ENCODE measurements around the gene PAK5. TPM values are rescaled to one million over a fixed set of nuclear protein-coding genes. Genes with fewer than 3 reads are reported as not detected.
A peak's percentile ranks its signal among the peaks of the same experiment; 100 is the strongest.

Gene PAK5
- total RNA-seq, 4 donors from 2014 or later, result 0.05 to 6.6 (median 0.54) TPM; not detected in 1

GRCh38 chr20:9515741-9516233 lies 323.1 kb downstream of the PAK5 start:
- no peaks in the 10 kb centered on the region for H3K9me3 ChIP-seq
- H3K27ac ChIP-seq, result no peak overlapping the region
- TF ChIP-seq POLR2A (IDR thresholded peaks at IDR 0.05) (no peak), POLR2AphosphoS5 (IDR thresholded peaks at IDR 0.05) (no peak), CTCF (IDR thresholded peaks at IDR 0.05) (no peak), EP300 (IDR thresholded peaks at IDR 0.05) (no peak)
- H3K4me1 ChIP-seq, result peaks cover 0 to 26% (median 12%) of the 10 kb centered on the region in 3 donors
- no peak for ATAC-seq
- H3K36me3 ChIP-seq, result no peaks in the 10 kb centered on the region
- H3K27me3 ChIP-seq, result peaks cover 71% of the 10 kb centered on the region
- WGBS, 2 donors (ENCODE audit: low coverage in 1 of 2), result 0% methylated on average over 1 of the region's 38 CpGs; no CpG with 5 or more reads in 1 of the 2 donors
- peak overlapping the region in 1 of 2 donors; percentile 35 for H3K4me3 ChIP-seq

- Histone ChIP-seq H3K36me3 (no peaks in the 10 kb centered on the region), H3K27me3 (peaks cover 72% of the 10 kb centered on the region), H3K9me3 (no peaks in the 10 kb centered on the region), H3K4me1 (peaks cover 0 to 26% (median 12%) of the 10 kb centered on the region in 3 donors), H3K27ac (no peak overlapping the region), H3K4me3 (peak overlapping the region in 1 of 2 donors; percentile 35)
- no peak for TF ChIP-seq EP300 (IDR thresholded peaks at IDR 0.05)
- TF ChIP-seq CTCF (IDR thresholded peaks at IDR 0.05), result no peak
- TF ChIP-seq POLR2AphosphoS5 (IDR thresholded peaks at IDR 0.05), result no peak
- no peak for TF ChIP-seq POLR2A (IDR thresholded peaks at IDR 0.05)
- WGBS, 2 donors (ENCODE audit: low coverage in 1 of 2), result 3 to 8% methylated on average over 5 to 10 of the region's 13 CpGs
- no peak for ATAC-seq
Observed at GRCh38 chr20:9515214-9515585, 323.7 kb downstream of the PAK5 start.

- Histone ChIP-seq H3K36me3 (no peaks in the 10 kb centered on the region), H3K27ac (no peak within 1 kb of the TSS), H3K9me3 (no peaks in the 10 kb centered on the region), H3K27me3 (peaks cover 71% of the 10 kb centered on the region), H3K4me3 (peak within 1 kb of the TSS in 1 of 2 donors; percentile 35), H3K4me1 (peaks cover 0 to 26% (median 12%) of the 10 kb centered on the region in 3 donors)
- ATAC-seq, result no peak
- 0 to 2% methylated on average over 5 to 11 of the region's 38 CpGs for WGBS, 2 donors (ENCODE audit: low coverage in 1 of 2)
- TF ChIP-seq CTCF (IDR thresholded peaks at IDR 0.05), result no peak
- no peak for TF ChIP-seq EP300 (IDR thresholded peaks at IDR 0.05)
- TF ChIP-seq POLR2A (IDR thresholded peaks at IDR 0.05), result no peak
- no peak for TF ChIP-seq POLR2AphosphoS5 (IDR thresholded peaks at IDR 0.05)
Observed at GRCh38 chr20:9514461-9515213, 324.2 kb downstream of the PAK5 start, which contains the start of gene LAMP5. TSS of gene LAMP5 (plus strand) at chr20:9514590. CDS start at chr20:9514853, 263 bp downstream.

- Histone ChIP-seq H3K4me3 (no peak overlapping the region), H3K9me3 (no peaks in the 10 kb centered on the region), H3K27ac (no peak overlapping the region), H3K36me3 (no peaks in the 10 kb centered on the region), H3K4me1 (peaks cover 0 to 26% (median 12%) of the 10 kb centered on the region in 3 donors), H3K27me3 (peaks cover 75% of the 10 kb centered on the region)
- 0 to 4% methylated on average over 1 to 9 of the region's 9 CpGs for WGBS, 2 donors (ENCODE audit: low coverage in 1 of 2)
- no peak for TF ChIP-seq EP300 (IDR thresholded peaks at IDR 0.05)
- no peak for TF ChIP-seq POLR2A (IDR thresholded peaks at IDR 0.05)
- TF ChIP-seq CTCF (IDR thresholded peaks at IDR 0.05), result no peak
- ATAC-seq, result no peak
Observed at GRCh38 chr20:9514072-9514460, 324.8 kb downstream of the PAK5 start.

- Histone ChIP-seq H3K27ac (no peak overlapping the region), H3K4me1 (peaks cover 0 to 41% (median 12%) of the 10 kb centered on the region in 3 donors), H3K4me3 (no peak overlapping the region), H3K36me3 (no peaks in the 10 kb centered on the region), H3K27me3 (peaks cover 79% of the 10 kb centered on the region), H3K9me3 (no peaks in the 10 kb centered on the region)
- TF ChIP-seq CTCF (IDR thresholded peaks at IDR 0.05) (no peak), POLR2AphosphoS5 (IDR thresholded peaks at IDR 0.05) (no peak)
- WGBS, 2 donors (ENCODE audit: low coverage in 1 of 2), result 61 to 77% methylated on average over 3 to 5 of the region's 5 CpGs
- no peak for ATAC-seq
Observed at GRCh38 chr20:9510911-9511310, 328.0 kb downstream of the PAK5 start.
